ENCODE measurements around the gene P2RY12.

DNA sequence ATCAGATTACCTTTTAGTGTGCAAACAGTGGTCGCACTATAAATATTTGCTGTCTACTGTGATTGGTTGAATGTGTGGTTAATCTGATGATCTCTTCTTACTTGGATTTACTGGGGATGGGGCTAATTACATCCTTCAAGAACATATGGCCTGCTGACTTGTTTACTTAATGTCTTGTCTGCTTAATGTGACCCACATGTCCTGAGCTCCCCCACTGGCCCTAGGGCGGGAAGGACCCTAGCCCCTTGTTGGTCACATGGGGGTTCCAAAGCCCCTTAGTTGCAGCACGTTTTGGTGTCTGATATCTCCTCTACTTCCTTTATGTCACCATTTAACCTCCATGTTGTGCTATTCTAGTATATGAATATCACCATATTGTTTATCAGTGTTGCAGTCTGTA, 17.8 kb upstream of the P2RY12 start:
- TF ChIP-seq CTCF (IDR thresholded peaks at IDR 0.05; ENCODE audit: extremely low read depth in 1 of 2, insufficient read depth in 1 of 2, low read depth in 1 of 2, low read length in 2 of 2) = no peak
- no peak for TF ChIP-seq POLR2A (IDR thresholded peaks at IDR 0.05; ENCODE audit: low read depth, low read length)
- no peak for TF ChIP-seq EZH2 (IDR thresholded peaks at IDR 0.05; ENCODE audit: borderline replicate concordance, low read depth, low read length, severe bottlenecking)
- no peak for TF ChIP-seq JUN (IDR thresholded peaks at IDR 0.05; ENCODE audit: borderline replicate concordance, insufficient read depth, insufficient read length, low read depth)
- no peak for TF ChIP-seq POLR2AphosphoS5 (IDR thresholded peaks at IDR 0.05; ENCODE audit: insufficient read depth, low read depth, low read length)
- TF ChIP-seq, protein P1, sequence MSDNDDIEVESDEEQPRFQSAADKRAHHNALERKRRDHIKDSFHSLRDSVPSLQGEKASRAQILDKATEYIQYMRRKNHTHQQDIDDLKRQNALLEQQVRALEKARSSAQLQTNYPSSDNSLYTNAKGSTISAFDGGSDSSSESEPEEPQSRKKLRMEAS (IDR thresholded peaks at IDR 0.05; ENCODE audit: insufficient read depth, insufficient read length) = no peak
- TF ChIP-seq FOS (IDR thresholded peaks at IDR 0.05; ENCODE audit: borderline replicate concordance, insufficient read depth, low read length) = no peak
- TF ChIP-seq MYC (IDR thresholded peaks at IDR 0.05; ENCODE audit: low read depth, low read length) = no peak
